Astrocyte of the cerebellum (primary cell): ENCODE data around the gene NDUFS7.
A peak's percentile ranks its signal among the peaks of the same experiment; 100 is the strongest.

Source experiments
- DNase-seq: peaks from one replicate; pipeline ENCODE4 v3.0.0-alpha.2; 2011; ENCODE audit warnings: low read depth
- H3K4me3 ChIP-seq: 2 replicates; pipeline ENCODE4 v1.5.1; 2011; ENCODE audit warnings: mild to moderate bottlenecking, low read depth, low read length, moderate library complexity
- CTCF ChIP-seq: IDR thresholded peaks from 2 replicates; pipeline ENCODE4 v1.5.1; 2012; ENCODE audit warnings: low read length, low read depth, moderate library complexity, mild to moderate bottlenecking; ENCODE audit errors: missing control alignments
- in situ Hi-C: cut with HindIII; loops from 2 replicates; pipeline ENCODE4 v1.10.0; 2017; ENCODE audit warnings: low sequenced_read_pairs

The NDUFS7 gene

GRCh38 chr19:1400281-1401137, 16.8 kb downstream of the NDUFS7 start:
- no peak for TF ChIP-seq CTCF
- peak overlapping the region; percentile 57 for H3K4me3 ChIP-seq
- DNase-seq, result no peak
- in situ Hi-C loops, result no loop called here

- TF ChIP-seq CTCF, result peak; percentile 16
- peak within 1 kb of the TSS; percentile 57 for H3K4me3 ChIP-seq
- DNase-seq, result no peak
- in situ Hi-C loops, result no loop called here
Observed at GRCh38 chr19:1401138-1401888, 17.6 kb downstream of the NDUFS7 start, which contains the start of gene GAMT. TSS of gene GAMT (minus strand) at chr19:1401542. CDS start at chr19:1401476, 66 bp downstream.

GRCh38 chr19:1401889-1402217, 18.1 kb downstream of the NDUFS7 start:
- H3K4me3 ChIP-seq, result peak overlapping the region; percentile 57
- in situ Hi-C loops, result no loop called here
- no peak for DNase-seq
- TF ChIP-seq CTCF, result no peak

- in situ Hi-C loops, result no loop called here
- DNase-seq, result no peak
- no peak for TF ChIP-seq CTCF
- no peak overlapping the region for H3K4me3 ChIP-seq
Observed at GRCh38 chr19:1402411-1403070, 18.8 kb downstream of the NDUFS7 start.

GRCh38 chr19:1406774-1407527, 23.2 kb downstream of the NDUFS7 start:
- H3K4me3 ChIP-seq, result peak overlapping the region; percentile 47
- peak; percentile 93 for DNase-seq
- TF ChIP-seq CTCF, result peak; percentile 32
- in situ Hi-C loops, result no loop called here
